NCI-H146 treated with DMSO at 0.1 percent for 48 hours (cell line): Measurements from ENCODE around the gene LENG8.
A peak's percentile ranks its signal among the peaks of the same experiment; 100 is the strongest.
"Not testable (repeated sequence)": the region's sequence is repeated elsewhere in the genome, so short reads cannot be mapped to it uniquely, and the experiment has no call there.

Experiments
- DNase-seq: peaks from one replicate; lab custom pipeline; 2025; ENCODE audit not compliant: unreplicated experiment; lab: John Stamatoyannopoulos, UW

Gene LENG8

DNA sequence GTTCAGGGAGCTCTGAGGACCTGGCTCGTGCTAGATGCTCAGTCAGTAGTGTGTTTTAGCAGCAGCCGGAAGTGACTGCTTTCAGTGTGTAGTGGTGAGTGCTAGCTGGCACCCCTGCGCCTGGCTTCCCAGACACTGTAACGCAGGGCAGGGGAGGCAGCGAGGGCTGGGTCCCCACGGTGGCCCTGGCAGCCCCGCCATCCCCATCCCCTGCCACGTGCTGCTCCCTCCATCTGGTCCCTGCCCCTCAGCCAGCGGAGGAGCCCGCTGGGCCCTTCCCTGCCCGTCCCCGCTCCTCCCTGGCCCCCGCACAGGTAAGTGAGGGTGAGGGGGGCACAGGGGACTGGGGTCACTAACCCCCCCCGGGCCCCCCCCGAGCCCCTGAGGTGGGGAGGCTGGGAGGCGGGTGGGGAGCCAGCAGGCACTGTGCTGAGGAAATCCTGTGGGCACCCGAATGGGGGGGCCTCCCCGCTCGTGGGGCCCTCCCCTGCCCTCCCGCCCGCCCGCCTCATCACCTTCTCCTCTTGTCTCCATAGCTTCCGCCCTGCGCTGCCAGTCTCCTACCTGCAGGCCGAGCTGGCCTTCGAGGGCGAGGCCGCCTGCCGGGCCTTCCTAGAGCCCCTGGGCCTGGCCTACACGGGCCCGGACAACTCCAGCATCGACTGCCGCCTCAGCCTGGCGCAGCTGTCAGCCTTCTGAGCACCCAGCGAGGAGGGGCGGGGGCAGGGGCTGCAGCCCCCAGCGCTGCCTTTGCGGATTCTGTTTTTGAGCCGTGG, 11.4 kb downstream of the LENG8 start:
- DNase-seq, result no peak

- no peak for DNase-seq
Observed at GRCh38 chr19:54461210-54461609, 12.2 kb downstream of the LENG8 start.

DNA sequence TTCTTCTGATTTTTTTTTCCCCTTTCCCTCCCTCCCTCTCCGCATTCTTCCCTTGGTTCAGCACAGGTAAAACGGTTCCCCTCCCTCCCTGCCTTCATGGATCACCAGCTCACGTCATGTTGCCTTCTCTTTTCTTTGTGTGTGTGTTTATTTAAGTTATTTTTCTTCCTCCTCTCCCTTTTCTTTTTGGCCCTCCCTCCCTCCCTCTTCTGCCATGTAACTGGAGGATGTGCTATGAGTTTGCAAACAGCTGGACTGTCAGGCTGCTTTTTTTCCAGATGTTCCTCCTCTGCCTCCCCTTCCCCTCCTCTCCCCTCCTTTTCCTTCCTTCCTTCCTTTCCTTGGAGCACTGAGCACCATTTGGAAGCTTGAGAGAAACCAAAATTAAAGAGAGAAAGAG, 12.6 kb downstream of the LENG8 start:
- no peak for DNase-seq

- DNase-seq, result no peak
Observed at GRCh38 chr19:54462047-54462654, 13.2 kb downstream of the LENG8 start.

DNA sequence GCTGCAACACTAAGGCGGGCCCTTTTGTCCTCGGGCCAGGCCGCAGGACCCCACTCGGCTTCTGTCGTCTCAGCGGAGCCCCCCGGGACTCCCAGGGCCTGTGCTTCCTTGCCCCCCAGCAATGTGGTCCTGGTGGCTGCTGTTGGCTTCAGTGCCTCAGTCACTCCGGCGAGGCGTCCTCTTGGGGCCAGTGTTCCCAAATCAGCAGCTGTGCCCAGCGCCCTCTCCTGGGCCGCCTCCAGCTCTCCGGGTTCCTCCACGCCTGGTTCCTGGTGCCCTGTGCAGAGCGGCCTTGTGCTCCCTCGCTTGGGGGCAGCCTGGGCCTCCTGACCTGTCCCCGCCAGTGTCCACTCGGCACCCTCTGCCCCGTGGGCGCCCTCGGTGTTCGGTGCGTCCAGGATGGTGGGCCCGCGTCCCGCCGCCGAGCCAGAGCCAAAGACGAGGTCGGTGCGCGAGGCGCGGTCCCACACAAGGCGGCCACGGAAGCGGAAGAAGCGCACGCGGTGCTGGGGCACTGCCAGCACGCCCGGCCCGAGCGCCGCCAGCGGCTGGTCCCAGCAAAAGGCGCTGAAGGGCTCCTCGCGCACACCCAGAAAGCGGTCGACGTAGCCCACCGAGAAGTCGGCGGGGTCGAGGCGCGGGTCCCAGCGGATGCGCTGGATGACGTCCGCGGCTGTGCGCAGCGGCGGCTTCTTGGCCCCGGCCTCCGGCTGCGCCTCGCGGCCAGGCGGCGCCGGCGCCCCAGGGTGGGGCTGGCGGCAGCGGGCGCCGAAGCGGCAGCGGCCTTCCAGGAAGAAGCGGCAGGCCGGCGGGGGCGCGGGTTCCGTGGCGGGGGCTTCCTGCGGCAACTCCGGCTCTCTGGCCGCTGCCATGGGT, 13.9 kb downstream of the LENG8 start:
- DNase-seq, result no peak

DNA sequence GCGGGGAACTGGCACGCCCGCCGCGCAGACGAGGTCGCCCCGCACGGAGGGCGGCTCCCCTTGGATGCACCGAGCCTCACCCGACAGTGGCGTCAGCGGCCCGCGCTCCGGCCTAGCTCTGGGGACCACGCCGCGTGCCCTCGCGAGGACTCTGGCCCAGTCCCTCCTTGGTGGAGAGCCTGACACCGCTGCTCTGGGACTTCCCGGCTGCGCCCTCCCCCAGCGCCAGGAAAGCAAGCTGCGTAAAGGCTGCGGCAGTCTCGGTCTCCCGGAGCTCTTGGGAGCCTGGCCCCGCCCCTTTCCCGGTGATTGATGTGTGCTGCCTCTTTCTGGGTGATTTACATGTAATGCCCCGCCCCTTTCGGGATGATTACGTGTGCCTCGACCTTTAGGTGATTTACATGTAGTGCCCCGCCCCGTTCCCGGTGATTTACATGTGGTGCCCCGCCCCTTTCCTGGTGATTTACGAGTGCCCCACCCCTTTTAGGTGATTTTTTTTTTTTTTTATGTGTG, 14.6 kb downstream of the LENG8 start, which contains the start of gene LENG9:
LENG9 (minus strand) TSS at position 248 of the 513 bp plus-strand sequence. CDS start 252 bp downstream, outside the sequence.
- DNase-seq, result no peak

DNA sequence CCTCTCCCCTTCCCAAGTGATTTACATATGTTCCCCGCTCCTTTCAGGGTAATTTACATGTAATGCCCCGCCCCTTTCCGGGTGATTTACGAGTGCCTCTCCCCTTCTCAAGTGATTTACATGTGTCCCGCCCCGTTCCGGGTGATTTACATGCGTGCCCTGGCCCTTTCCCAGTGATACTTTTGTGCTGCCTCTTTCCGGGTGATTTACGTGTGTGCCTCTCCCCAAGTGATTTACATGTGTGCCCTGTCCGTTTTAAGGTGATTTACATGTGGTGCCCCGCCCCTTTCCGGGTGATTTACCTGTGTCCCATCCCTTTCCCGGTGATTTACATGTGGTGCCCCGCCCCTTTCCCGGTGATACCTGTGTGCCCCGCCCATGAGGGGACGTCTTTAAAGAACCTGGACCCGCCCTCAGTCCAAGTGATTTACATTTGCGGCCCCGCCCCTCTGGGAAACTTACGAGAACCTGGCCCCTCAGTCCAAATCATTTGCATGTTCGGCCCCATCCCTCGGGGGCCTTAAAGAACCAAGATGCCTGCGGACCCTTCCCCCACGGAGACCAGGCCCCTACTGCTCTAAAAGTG, 15.1 kb downstream of the LENG8 start:
- peak; percentile 70 for DNase-seq

DNA sequence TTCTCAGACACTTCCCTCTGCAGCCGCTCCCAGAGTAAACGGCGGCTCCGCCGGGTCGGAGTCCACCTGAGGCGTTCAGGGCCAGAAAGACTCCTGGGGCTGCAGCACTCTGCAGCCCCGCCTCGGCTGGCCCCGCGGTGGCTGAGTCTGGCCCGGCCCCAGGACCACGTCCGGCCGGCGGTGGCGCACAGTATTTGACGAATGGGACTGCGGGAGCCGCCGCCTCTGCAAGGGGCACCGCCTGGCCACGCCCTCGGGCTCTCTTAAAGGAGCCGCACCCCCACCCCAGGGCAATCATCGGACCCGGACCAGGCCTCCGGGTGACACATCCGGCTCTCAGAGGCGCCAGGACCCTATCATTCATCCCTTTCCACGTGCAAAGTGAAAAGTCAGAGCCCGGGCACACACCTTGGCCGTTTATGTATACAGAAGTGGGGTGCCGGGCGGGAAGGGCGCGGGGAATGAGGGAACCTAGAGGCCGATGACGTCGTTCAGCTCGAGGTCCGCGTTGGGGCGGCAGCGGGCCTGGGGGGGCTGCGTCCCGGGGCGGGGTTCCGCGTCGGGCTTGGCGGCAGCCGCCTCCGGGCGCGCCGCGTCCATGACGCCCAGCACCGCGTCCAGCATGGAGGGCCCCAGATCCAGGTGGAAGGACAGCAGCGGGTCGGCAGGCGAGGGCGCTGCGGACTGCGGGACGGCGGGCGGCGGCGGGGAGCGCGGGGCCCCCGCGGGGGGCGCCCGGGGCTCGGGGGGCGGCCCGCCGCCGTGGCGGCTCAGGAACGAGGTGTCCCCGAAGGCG, 15.8 kb downstream of the LENG8 start:
- peak; percentile 72 for DNase-seq

DNA sequence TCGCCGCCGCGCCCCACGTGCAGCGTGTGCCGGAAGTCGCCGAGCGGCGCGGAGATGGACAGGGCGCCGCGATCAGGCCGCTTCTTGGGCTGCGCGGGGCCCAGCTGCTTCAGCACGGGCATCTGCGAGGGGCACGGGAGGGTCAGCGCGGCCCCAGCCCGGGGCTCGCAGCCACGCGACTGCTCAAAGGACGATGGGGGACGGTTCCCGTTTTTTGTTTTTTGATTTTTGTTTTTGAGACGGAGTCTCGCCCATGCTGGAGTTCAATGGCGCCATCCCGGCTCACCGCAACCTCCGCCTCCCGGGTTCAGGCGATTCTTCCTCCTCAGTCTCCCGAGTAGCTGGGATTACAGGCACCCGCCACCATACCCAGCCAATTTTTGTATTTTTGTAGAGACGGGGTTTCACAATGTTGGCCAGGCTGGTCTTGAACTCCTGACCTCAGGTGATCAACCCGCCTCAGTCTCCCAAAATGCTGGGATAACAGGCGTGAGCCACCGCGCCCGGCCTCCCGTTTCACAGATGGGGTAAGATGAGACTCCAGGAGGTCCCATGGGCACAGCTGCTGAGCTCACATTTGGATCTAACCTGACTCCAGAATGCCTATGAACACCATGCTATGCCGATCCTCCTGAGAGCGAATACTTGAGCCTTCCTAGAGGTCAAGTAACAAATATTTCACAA, 16.6 kb downstream of the LENG8 start:
- no peak for DNase-seq

GRCh38 chr19:54466110-54466480, 17.1 kb downstream of the LENG8 start:
- not testable (repeated sequence) for DNase-seq

GRCh38 chr19:54469496-54469934, 20.5 kb downstream of the LENG8 start:
- no peak for DNase-seq

GRCh38 chr19:54470276-54470887, 21.4 kb downstream of the LENG8 start:
- DNase-seq, result no peak

- no peak for DNase-seq
Observed at GRCh38 chr19:54470991-54471782, 22.2 kb downstream of the LENG8 start.

- no peak for DNase-seq
Observed at GRCh38 chr19:54473071-54473891, 24.3 kb downstream of the LENG8 start, which contains the start of gene CDC42EP5. Gene CDC42EP5, minus strand, starts transcription at chr19:54473296. Its CDS starts 7,749 bp downstream, at chr19:54465547.

- no peak for DNase-seq
Observed at GRCh38 chr19:54473892-54474372, 24.9 kb downstream of the LENG8 start.

DNA sequence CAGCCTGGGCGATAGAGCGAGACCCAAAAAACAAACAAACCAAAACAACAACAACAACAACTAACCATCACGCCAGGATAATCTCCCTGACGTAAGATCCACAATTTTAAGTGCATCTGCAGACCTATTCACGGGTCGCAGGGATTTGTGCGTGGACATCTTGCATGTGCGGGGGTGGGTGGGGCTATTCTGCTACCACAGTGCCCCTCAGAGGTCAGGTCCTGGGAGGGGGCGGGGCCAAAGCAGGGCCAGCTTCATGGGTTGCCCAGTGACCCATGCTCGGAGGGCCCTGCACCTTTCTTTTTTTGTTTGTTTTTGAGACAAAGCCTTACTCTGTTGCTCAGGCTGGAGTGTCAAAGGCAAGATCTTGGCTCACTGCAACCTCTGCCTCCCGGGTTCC, 26.7 kb downstream of the LENG8 start:
- no peak for DNase-seq

DNA sequence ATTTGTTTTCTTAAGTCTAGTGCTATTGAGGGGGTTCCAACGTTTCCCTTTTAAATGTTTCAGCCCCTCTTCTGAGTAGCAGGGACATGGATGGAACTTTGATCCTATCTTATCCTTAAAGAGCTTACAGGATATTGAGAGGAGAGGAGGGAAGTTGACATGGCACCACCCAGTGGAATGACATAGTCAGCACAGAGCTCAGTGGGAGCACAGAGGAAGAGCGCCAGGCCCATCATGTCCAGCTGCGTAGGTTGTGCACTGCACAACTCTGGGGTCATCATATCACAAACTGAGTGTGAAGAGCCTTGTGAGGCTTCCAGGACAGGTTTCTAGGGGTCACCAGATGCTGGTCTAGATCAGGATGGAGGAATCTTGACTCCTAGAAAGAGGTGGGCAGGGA, 28.7 kb downstream of the LENG8 start:
- DNase-seq, result no peak
